Immature natural killer cell (primary cell): Measurements from ENCODE around the gene ARL14EP. TPM values are rescaled to one million over a fixed set of nuclear protein-coding genes. Genes with fewer than 3 reads are reported as not detected.

Source experiments
- DNase-seq, 3 donors: peaks; one replicate each; pipeline ENCODE4 v3.0.0; 2022; ENCODE audit warnings: mixed read lengths in 1 of 3
- H3K27ac Mint-ChIP-seq, 6 donors: one replicate each; pipeline ENCODE4 v1.8.0; 2020; ENCODE audit warnings: mixed read lengths in 6 of 6, mild to moderate bottlenecking in 5 of 6, inconsistent platforms in 4 of 6, moderate library complexity in 3 of 6
- H3K27me3 Mint-ChIP-seq, 3 donors: one replicate each; pipeline ENCODE4 v1.8.0; 2020 to 2021; ENCODE audit warnings: low read depth in 3 of 3, mild to moderate bottlenecking in 3 of 3, mixed read lengths in 3 of 3, moderate library complexity in 3 of 3, inconsistent platforms in 1 of 3
- H3K36me3 Mint-ChIP-seq, 3 donors: one replicate each; pipeline ENCODE4 v1.8.0; 2020; ENCODE audit warnings: mixed read lengths in 3 of 3, inconsistent platforms in 2 of 3, mild to moderate bottlenecking in 2 of 3
- H3K4me1 Mint-ChIP-seq, 2 donors: one replicate each; pipeline ENCODE4 v1.8.0; 2020; ENCODE audit warnings: inconsistent platforms in 2 of 2, mild to moderate bottlenecking in 2 of 2, mixed read lengths in 2 of 2, moderate library complexity in 1 of 2
- H3K4me3 Mint-ChIP-seq, 5 donors: one replicate each; pipeline ENCODE4 v1.8.0; 2020; ENCODE audit warnings: mild to moderate bottlenecking in 5 of 5, mixed read lengths in 5 of 5, inconsistent platforms in 3 of 5, moderate library complexity in 3 of 5
- H3K9me3 Mint-ChIP-seq, 6 donors: one replicate each; pipeline ENCODE4 v1.8.0; 2020; ENCODE audit warnings: mild to moderate bottlenecking in 6 of 6, mixed read lengths in 6 of 6, inconsistent platforms in 4 of 6, moderate library complexity in 3 of 6
- polyA plus RNA-seq, 3 donors: library from polyadenylated mRNA; unstranded; fragments of 300-500 nt; fragmentation: Illumina TruSeq; gene quantifications; one replicate each; pipeline ENCODE4 v1.2.3, GENCODE V29; 2021

The ARL14EP gene
- polyA plus RNA-seq = 10 to 100 TPM; 38.6 to 68.6 (median 53.4) TPM

GRCh38 chr11:30322826-30323710, at the start of gene ARL14EP:
TSS of gene ARL14EP (plus strand) at chr11:30323104. CDS start at chr11:30330949, 7,845 bp downstream.
- no peaks in the 10 kb centered on the region for H3K36me3 Mint-ChIP-seq
- no peaks in the 10 kb centered on the region for H3K9me3 Mint-ChIP-seq
- H3K27me3 Mint-ChIP-seq = peaks cover 2 to 7% (median 5%) of the 10 kb centered on the region in 3 donors

GRCh38 chr11:30277176-30277575, 45.7 kb upstream of the ARL14EP start:
- Mint-ChIP-seq H3K36me3 (no peaks in the 10 kb centered on the region), H3K4me3 (no peak overlapping the region)

More at GRCh38 chr11:30322826-30323710, at the start of gene ARL14EP:
- H3K27ac Mint-ChIP-seq = peak within 1 kb of the TSS; percentile 98 to 100 (median 99)
- peak within 1 kb of the TSS; percentile 98 to 100 (median 99) for H3K4me3 Mint-ChIP-seq
- peaks cover 49 to 54% of the 10 kb centered on the region in 2 donors for H3K4me1 Mint-ChIP-seq
- peak; percentile 90 to 93 (median 91) for DNase-seq

GRCh38 chr11:30279796-30280195, 43.1 kb upstream of the ARL14EP start:
- DNase-seq = no peak
- H3K4me1 Mint-ChIP-seq = peaks cover 33 to 46% of the 10 kb centered on the region in 2 donors
- H3K27me3 Mint-ChIP-seq = peaks cover 0 to 5% (median 0%) of the 10 kb centered on the region in 3 donors
- H3K4me3 Mint-ChIP-seq = no peak overlapping the region
- H3K9me3 Mint-ChIP-seq = no peaks in the 10 kb centered on the region
- H3K36me3 Mint-ChIP-seq = no peaks in the 10 kb centered on the region
- no peak overlapping the region for H3K27ac Mint-ChIP-seq

More at GRCh38 chr11:30277176-30277575, 45.7 kb upstream of the ARL14EP start:
- H3K9me3 Mint-ChIP-seq = no peaks in the 10 kb centered on the region
- H3K27ac Mint-ChIP-seq = no peak overlapping the region
- no peak for DNase-seq
- peaks cover 0 to 3% (median 2%) of the 10 kb centered on the region in 3 donors for H3K27me3 Mint-ChIP-seq
- peaks cover 19 to 29% of the 10 kb centered on the region in 2 donors for H3K4me1 Mint-ChIP-seq

GRCh38 chr11:30281476-30282288, 41.2 kb upstream of the ARL14EP start:
- Mint-ChIP-seq H3K4me3 (peak overlapping the region; percentile 70 to 82 (median 78)), H3K9me3 (no peaks in the 10 kb centered on the region), H3K36me3 (no peaks in the 10 kb centered on the region), H3K27me3 (peaks cover 0 to 5% (median 0%) of the 10 kb centered on the region in 3 donors), H3K4me1 (peaks cover 33 to 46% of the 10 kb centered on the region in 2 donors), H3K27ac (peak overlapping the region; percentile 58 to 86 (median 82))
- DNase-seq = peak in 1 of 3 donors; percentile 2

- peaks cover 0 to 5% (median 0%) of the 10 kb centered on the region in 3 donors for H3K27me3 Mint-ChIP-seq
- peak; percentile 52 to 61 (median 61) for DNase-seq
- H3K36me3 Mint-ChIP-seq = no peaks in the 10 kb centered on the region
- peak overlapping the region; percentile 58 to 86 (median 82) for H3K27ac Mint-ChIP-seq
- no peaks in the 10 kb centered on the region for H3K9me3 Mint-ChIP-seq
- peaks cover 33 to 46% of the 10 kb centered on the region in 2 donors for H3K4me1 Mint-ChIP-seq
- H3K4me3 Mint-ChIP-seq = peak overlapping the region; percentile 70 to 82 (median 78)
These were observed 40.6 kb upstream of the ARL14EP start for GRCh38 chr11:30282289-30282631.

- peaks cover 0 to 6% (median 0%) of the 10 kb centered on the region in 3 donors for H3K27me3 Mint-ChIP-seq
- H3K9me3 Mint-ChIP-seq = no peaks in the 10 kb centered on the region
- no peak for DNase-seq
- peaks cover 34 to 56% of the 10 kb centered on the region in 2 donors for H3K4me1 Mint-ChIP-seq
- H3K27ac Mint-ChIP-seq = peak overlapping the region in 3 of 6 donors; percentile 18 to 38 (median 34)
- H3K36me3 Mint-ChIP-seq = no peaks in the 10 kb centered on the region
- no peak overlapping the region for H3K4me3 Mint-ChIP-seq
These were observed 38.1 kb upstream of the ARL14EP start for GRCh38 chr11:30284836-30285235.

GRCh38 chr11:30285416-30286121, 37.3 kb upstream of the ARL14EP start:
- DNase-seq = no peak
- Mint-ChIP-seq H3K27me3 (peaks cover 0 to 6% (median 0%) of the 10 kb centered on the region in 3 donors), H3K9me3 (no peaks in the 10 kb centered on the region), H3K36me3 (no peaks in the 10 kb centered on the region), H3K4me1 (peaks cover 30 to 49% of the 10 kb centered on the region in 2 donors), H3K27ac (peak overlapping the region in 2 of 6 donors; percentile 32 to 59), H3K4me3 (no peak overlapping the region)

GRCh38 chr11:30291331-30291730, 31.6 kb upstream of the ARL14EP start:
- H3K27me3 Mint-ChIP-seq = peaks cover 0 to 2% (median 2%) of the 10 kb centered on the region in 3 donors
- no peak overlapping the region for H3K4me3 Mint-ChIP-seq
- H3K4me1 Mint-ChIP-seq = peaks cover 1 to 15% of the 10 kb centered on the region in 2 donors
- H3K36me3 Mint-ChIP-seq = peaks cover 0 to under 1% (median 0%) of the 10 kb centered on the region in 3 donors
- H3K9me3 Mint-ChIP-seq = no peaks in the 10 kb centered on the region
- H3K27ac Mint-ChIP-seq = no peak overlapping the region
- no peak for DNase-seq

- H3K36me3 Mint-ChIP-seq = peaks cover 0 to 6% (median 0%) of the 10 kb centered on the region in 3 donors
- H3K27me3 Mint-ChIP-seq = peaks cover 0 to 2% (median 2%) of the 10 kb centered on the region in 3 donors
- peak overlapping the region in 1 of 6 donors; percentile 18 for H3K27ac Mint-ChIP-seq
- H3K4me3 Mint-ChIP-seq = no peak overlapping the region
- H3K4me1 Mint-ChIP-seq = peaks cover 0 to 15% of the 10 kb centered on the region in 2 donors
- H3K9me3 Mint-ChIP-seq = no peaks in the 10 kb centered on the region
- DNase-seq = no peak
These were observed 30.4 kb upstream of the ARL14EP start for GRCh38 chr11:30292545-30292944.

- peaks cover 0 to 6% (median 3%) of the 10 kb centered on the region in 3 donors for H3K36me3 Mint-ChIP-seq
These were observed 27.6 kb upstream of the ARL14EP start for GRCh38 chr11:30295178-30295885.

GRCh38 chr11:30304620-30305019, 18.3 kb upstream of the ARL14EP start:
- Mint-ChIP-seq H3K27me3 (peaks cover 0 to 7% (median 2%) of the 10 kb centered on the region in 3 donors), H3K4me3 (no peak overlapping the region), H3K4me1 (no peaks in the 10 kb centered on the region), H3K27ac (no peak overlapping the region), H3K36me3 (peaks cover 0 to 3% (median 0%) of the 10 kb centered on the region in 3 donors), H3K9me3 (peaks cover 0 to 3% (median 0%) of the 10 kb centered on the region in 6 donors)
- DNase-seq = no peak

More at GRCh38 chr11:30295178-30295885, 27.6 kb upstream of the ARL14EP start:
- peaks cover 2 to 16% of the 10 kb centered on the region in 2 donors for H3K4me1 Mint-ChIP-seq
- DNase-seq = no peak
- H3K27ac Mint-ChIP-seq = no peak overlapping the region
- no peaks in the 10 kb centered on the region for H3K9me3 Mint-ChIP-seq
- H3K4me3 Mint-ChIP-seq = no peak overlapping the region
- H3K27me3 Mint-ChIP-seq = peaks cover 1 to 5% (median 2%) of the 10 kb centered on the region in 3 donors

GRCh38 chr11:30310623-30311022, 12.3 kb upstream of the ARL14EP start:
- H3K9me3 Mint-ChIP-seq = peaks cover 0 to 3% (median 0%) of the 10 kb centered on the region in 6 donors
- H3K27ac Mint-ChIP-seq = no peak overlapping the region
- peaks cover 0 to 4% (median 3%) of the 10 kb centered on the region in 3 donors for H3K36me3 Mint-ChIP-seq
- H3K4me3 Mint-ChIP-seq = no peak overlapping the region
- no peak for DNase-seq
- H3K27me3 Mint-ChIP-seq = peaks cover 0 to 5% (median 2%) of the 10 kb centered on the region in 3 donors
- peaks cover 6 to 15% of the 10 kb centered on the region in 2 donors for H3K4me1 Mint-ChIP-seq
